OCI-LY1 (cell line): ENCODE data around the gene UBLCP1.

Source experiments
- H2AFZ ChIP-seq: fragments of 200-600 bp; sonication (generic), shearing (Covaris generic); 2 replicates; pipeline ENCODE4 v1.6.0; 2014; ENCODE audit warnings: antibody characterized with exemption, mild to moderate bottlenecking, low read length
- H3F3A ChIP-seq: fragments of 200-600 bp; sonication (generic), shearing (Covaris generic); 2 replicates; pipeline ENCODE4 v1.6.0; 2014; ENCODE audit warnings: mild to moderate bottlenecking, antibody characterized with exemption, low read length, moderate library complexity; ENCODE audit not compliant: insufficient read depth
- H3K27ac ChIP-seq: fragments of 200-600 bp; sonication (generic); 2 replicates; pipeline ENCODE4 v1.5.1; 2014; ENCODE audit warnings: low read length, mixed run types, mild to moderate bottlenecking, low read depth; ENCODE audit not compliant: poor library complexity, severe bottlenecking
- H3K27me3 ChIP-seq: fragments of 200-600 bp; sonication (generic); 2 replicates; pipeline ENCODE4 v1.6.0; 2014; ENCODE audit warnings: antibody characterized with exemption, mild to moderate bottlenecking, low read length, moderate library complexity; ENCODE audit not compliant: insufficient read depth
- H3K36me3 ChIP-seq: fragments of 200-600 bp; sonication (generic); 2 replicates; pipeline ENCODE4 v1.6.1; 2014; ENCODE audit warnings: mild to moderate bottlenecking, antibody characterized with exemption, low read length, moderate library complexity, mixed read lengths; ENCODE audit not compliant: insufficient read depth
- H3K4me1 ChIP-seq: fragments of 200-600 bp; sonication (generic); 2 replicates; pipeline ENCODE4 v1.5.1; 2014; ENCODE audit warnings: mild to moderate bottlenecking, low read length, moderate library complexity; ENCODE audit not compliant: insufficient read depth, severe bottlenecking
- H3K4me2 ChIP-seq: fragments of 200-600 bp; sonication (generic), shearing (Covaris generic); 2 replicates; pipeline ENCODE4 v1.6.1; 2014; ENCODE audit warnings: low read length
- H3K4me3 ChIP-seq: fragments of 200-600 bp; sonication (generic); 2 replicates; pipeline ENCODE4 v1.5.1; 2014; ENCODE audit warnings: low read length, low read depth, mild to moderate bottlenecking, mixed read lengths; ENCODE audit not compliant: poor library complexity, severe bottlenecking
- H3K79me2 ChIP-seq: fragments of 200-600 bp; shearing (Covaris generic); 2 replicates; pipeline ENCODE4 v1.6.1; 2016; ENCODE audit warnings: mixed run types, low read length, mixed read lengths; ENCODE audit not compliant: insufficient read depth
- H3K9ac ChIP-seq: fragments of 200-600 bp; sonication (generic), shearing (Covaris generic); 2 replicates; pipeline ENCODE4 v1.6.1; 2014; ENCODE audit warnings: mild to moderate bottlenecking, low read length, mixed read lengths
- H3K9me2 ChIP-seq: fragments of 200-600 bp; sonication (generic), shearing (Covaris generic); 2 replicates; pipeline ENCODE4 v1.6.1; 2014; ENCODE audit warnings: low read depth, mild to moderate bottlenecking, low read length, mixed read lengths
- H3K9me3 ChIP-seq: fragments of 200-600 bp; shearing (Covaris generic); 2 replicates; pipeline ENCODE4 v1.6.1; 2014; ENCODE audit warnings: low read length, mixed read lengths
- H4K20me1 ChIP-seq: fragments of 200-600 bp; sonication (generic), shearing (Covaris generic); 2 replicates; pipeline ENCODE4 v1.6.0; 2016; ENCODE audit warnings: mild to moderate bottlenecking, low read length; ENCODE audit not compliant: insufficient read depth
- EZH2 ChIP-seq: fragments of 200-600 bp; sonication (generic), shearing (Covaris generic); IDR thresholded peaks from 2 replicates; pipeline ENCODE4 v1.8.0; 2017; ENCODE audit warnings: borderline replicate concordance, mixed run types, mild to moderate bottlenecking, antibody characterized with exemption, low read length, moderate library complexity, mixed read lengths
- TF ChIP-seq, protein P1 (sequence below): fragments of 200-600 bp; sonication (generic), shearing (Covaris generic); IDR thresholded peaks from 2 replicates; pipeline ENCODE4 v1.5.1; 2017; ENCODE audit warnings: mild to moderate bottlenecking, antibody characterized with exemption, low read length, moderate library complexity, mixed read lengths

The UBLCP1 gene

GRCh38 chr5:159269723-159270122, 6.6 kb downstream of the UBLCP1 start:
- Histone ChIP-seq H3K27me3 (no peaks in the 10 kb centered on the region), H3K9ac (no peak overlapping the region), H3K4me3 (no peak overlapping the region), H3K27ac (no peak overlapping the region), H3K36me3 (peaks cover 69% of the 10 kb centered on the region), H2AFZ (no peak overlapping the region), H3K9me3 (0 out of 2 replicates have a peak, but pooled peaks cover 4% of the 10 kb centered on the region), H3F3A (no peaks in the 10 kb centered on the region; the same call in 1 of the 2 replicates), H4K20me1 (no peaks in the 10 kb centered on the region), H3K4me2 (no peak overlapping the region), H3K4me1 (no peaks in the 10 kb centered on the region), H3K9me2 (no peaks in the 10 kb centered on the region), H3K79me2 (no peaks in the 10 kb centered on the region)
- TF ChIP-seq, protein P1, sequence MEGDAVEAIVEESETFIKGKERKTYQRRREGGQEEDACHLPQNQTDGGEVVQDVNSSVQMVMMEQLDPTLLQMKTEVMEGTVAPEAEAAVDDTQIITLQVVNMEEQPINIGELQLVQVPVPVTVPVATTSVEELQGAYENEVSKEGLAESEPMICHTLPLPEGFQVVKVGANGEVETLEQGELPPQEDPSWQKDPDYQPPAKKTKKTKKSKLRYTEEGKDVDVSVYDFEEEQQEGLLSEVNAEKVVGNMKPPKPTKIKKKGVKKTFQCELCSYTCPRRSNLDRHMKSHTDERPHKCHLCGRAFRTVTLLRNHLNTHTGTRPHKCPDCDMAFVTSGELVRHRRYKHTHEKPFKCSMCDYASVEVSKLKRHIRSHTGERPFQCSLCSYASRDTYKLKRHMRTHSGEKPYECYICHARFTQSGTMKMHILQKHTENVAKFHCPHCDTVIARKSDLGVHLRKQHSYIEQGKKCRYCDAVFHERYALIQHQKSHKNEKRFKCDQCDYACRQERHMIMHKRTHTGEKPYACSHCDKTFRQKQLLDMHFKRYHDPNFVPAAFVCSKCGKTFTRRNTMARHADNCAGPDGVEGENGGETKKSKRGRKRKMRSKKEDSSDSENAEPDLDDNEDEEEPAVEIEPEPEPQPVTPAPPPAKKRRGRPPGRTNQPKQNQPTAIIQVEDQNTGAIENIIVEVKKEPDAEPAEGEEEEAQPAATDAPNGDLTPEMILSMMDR: no peak
- no peak for TF ChIP-seq EZH2

DNA sequence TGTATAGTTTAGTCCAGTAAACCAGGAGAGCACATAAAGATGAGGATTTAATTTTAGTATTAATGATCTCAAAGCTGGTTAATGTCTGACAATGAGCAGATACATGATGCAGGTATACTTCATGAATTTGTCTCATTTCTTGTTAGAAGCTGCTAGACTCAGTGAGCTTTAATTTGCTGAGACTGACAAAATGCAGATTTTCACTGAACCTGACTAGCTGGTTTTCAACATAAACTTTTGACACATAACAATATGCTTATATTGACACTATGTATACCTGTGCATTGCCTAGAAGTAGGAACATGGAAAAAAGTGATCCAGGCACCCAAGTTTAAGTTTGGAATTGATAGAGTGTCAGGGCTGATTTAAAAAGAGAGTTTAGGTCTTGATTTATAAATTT, 10.8 kb downstream of the UBLCP1 start:
- Histone ChIP-seq H3K79me2 (no peaks in the 10 kb centered on the region), H3K4me3 (no peak overlapping the region), H3K9ac (no peak overlapping the region), H3K9me2 (no peaks in the 10 kb centered on the region), H3K27me3 (no peaks in the 10 kb centered on the region), H2AFZ (no peak overlapping the region), H3K36me3 (peaks cover 77% of the 10 kb centered on the region), H3F3A (no peaks in the 10 kb centered on the region; the same call in 1 of the 2 replicates), H3K4me2 (no peak overlapping the region), H3K9me3 (no peaks in the 10 kb centered on the region), H3K4me1 (no peaks in the 10 kb centered on the region), H4K20me1 (no peaks in the 10 kb centered on the region), H3K27ac (no peak overlapping the region)
- TF ChIP-seq, protein P1: no peak
- no peak for TF ChIP-seq EZH2

- Histone ChIP-seq H3K9ac (no peak overlapping the region), H3K4me2 (no peak overlapping the region), H3K4me1 (no peaks in the 10 kb centered on the region), H3K4me3 (no peak overlapping the region), H3K79me2 (no peaks in the 10 kb centered on the region), H3K27ac (no peak overlapping the region), H3F3A (no peaks in the 10 kb centered on the region), H3K9me2 (no peaks in the 10 kb centered on the region), H3K9me3 (no peaks in the 10 kb centered on the region), H3K36me3 (peaks cover 76% of the 10 kb centered on the region), H2AFZ (no peak overlapping the region), H4K20me1 (no peaks in the 10 kb centered on the region), H3K27me3 (no peaks in the 10 kb centered on the region)
- TF ChIP-seq, protein P1: no peak
- TF ChIP-seq EZH2: no peak
Observed at GRCh38 chr5:159274676-159275075, 11.6 kb downstream of the UBLCP1 start.
